Measurements from ENCODE around the gene MRC2. TPM values are rescaled to one million over a fixed set of nuclear protein-coding genes. Genes with fewer than 3 reads are reported as not detected.
A peak's percentile ranks its signal among the peaks of the same experiment; 100 is the strongest.

Gene MRC2
- total RNA-seq, 3 donors from 2014 or later (not counting 1 experiment from before 2014, with no cell fraction given), result 0.23 to 0.54 (median 0.50) TPM

DNA sequence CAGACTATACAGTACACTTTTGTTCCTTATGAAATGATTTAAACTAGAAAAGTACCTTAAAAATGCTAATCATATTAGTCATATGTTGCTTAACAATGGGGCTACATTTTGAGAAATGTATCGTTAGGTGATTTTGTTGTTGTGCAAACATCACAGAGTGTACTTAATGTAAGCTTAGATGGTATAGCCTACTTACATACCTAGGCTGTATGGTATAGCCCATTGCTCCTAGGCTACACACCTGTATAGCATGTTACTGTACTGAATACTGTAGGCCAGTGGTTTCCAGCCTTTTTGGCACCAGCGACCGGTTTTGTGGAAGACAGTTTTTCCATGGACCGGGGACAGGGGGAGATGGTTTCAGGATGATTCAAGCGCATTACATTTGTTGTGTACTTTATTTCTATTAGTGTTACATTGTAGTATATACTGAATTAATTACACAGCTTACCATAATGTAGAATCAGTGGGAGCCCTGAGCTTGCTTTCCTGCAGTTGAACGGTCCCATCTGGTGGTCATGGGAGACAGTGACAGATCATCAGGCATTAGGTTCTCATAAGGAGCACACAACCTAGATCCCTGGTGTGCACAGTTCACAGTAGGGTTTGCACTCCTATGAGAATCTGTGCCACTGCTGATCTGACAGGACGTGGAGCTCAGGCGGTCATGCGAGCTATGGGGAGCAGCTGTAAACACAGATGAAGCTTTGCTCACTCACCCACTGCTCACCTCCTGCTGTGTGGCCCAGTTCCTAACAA is 35.0 kb upstream of the MRC2 start:
- Histone ChIP-seq H3K27ac (ENCODE audit: low read length) (no peak overlapping the region), H3K9me3 (ENCODE audit: control insufficient read depth, insufficient read depth, low read length) (no peaks in the 10 kb centered on the region), H3K27me3 (ENCODE audit: control insufficient read depth, insufficient read depth, low read length) (no peaks in the 10 kb centered on the region), H3K4me3 (ENCODE audit: low read length) (no peak overlapping the region), H3K4me1 (ENCODE audit: control insufficient read depth, insufficient read depth, low read length) (no peaks in the 10 kb centered on the region), H3K36me3 (ENCODE audit: control insufficient read depth, insufficient read depth, low read length) (peaks cover 38% of the 10 kb centered on the region)
- Mint-ChIP-seq H3K4me3 (no peak overlapping the region), H3K27me3 (ENCODE audit: low read depth in 2 of 2) (no peaks in the 10 kb centered on the region), H3K27ac (no peak overlapping the region), H3K36me3 (peaks cover 16% of the 10 kb centered on the region), H3K4me1 (peaks cover 0 to 5% of the 10 kb centered on the region in 2 donors), H3K9me3 (no peaks in the 10 kb centered on the region)
- DNase-seq (no peak), ATAC-seq (peak in 1 of 3 donors; percentile 30)
- intact Hi-C loops (cut with micrococcal nuclease), result no loop called here
- TF ChIP-seq, protein P1, sequence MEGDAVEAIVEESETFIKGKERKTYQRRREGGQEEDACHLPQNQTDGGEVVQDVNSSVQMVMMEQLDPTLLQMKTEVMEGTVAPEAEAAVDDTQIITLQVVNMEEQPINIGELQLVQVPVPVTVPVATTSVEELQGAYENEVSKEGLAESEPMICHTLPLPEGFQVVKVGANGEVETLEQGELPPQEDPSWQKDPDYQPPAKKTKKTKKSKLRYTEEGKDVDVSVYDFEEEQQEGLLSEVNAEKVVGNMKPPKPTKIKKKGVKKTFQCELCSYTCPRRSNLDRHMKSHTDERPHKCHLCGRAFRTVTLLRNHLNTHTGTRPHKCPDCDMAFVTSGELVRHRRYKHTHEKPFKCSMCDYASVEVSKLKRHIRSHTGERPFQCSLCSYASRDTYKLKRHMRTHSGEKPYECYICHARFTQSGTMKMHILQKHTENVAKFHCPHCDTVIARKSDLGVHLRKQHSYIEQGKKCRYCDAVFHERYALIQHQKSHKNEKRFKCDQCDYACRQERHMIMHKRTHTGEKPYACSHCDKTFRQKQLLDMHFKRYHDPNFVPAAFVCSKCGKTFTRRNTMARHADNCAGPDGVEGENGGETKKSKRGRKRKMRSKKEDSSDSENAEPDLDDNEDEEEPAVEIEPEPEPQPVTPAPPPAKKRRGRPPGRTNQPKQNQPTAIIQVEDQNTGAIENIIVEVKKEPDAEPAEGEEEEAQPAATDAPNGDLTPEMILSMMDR (IDR thresholded peaks at IDR 0.05), result no peak
- WGBS (ENCODE audit: insufficient coverage), result 96% methylated on average over 7 of the region's 9 CpGs

DNA sequence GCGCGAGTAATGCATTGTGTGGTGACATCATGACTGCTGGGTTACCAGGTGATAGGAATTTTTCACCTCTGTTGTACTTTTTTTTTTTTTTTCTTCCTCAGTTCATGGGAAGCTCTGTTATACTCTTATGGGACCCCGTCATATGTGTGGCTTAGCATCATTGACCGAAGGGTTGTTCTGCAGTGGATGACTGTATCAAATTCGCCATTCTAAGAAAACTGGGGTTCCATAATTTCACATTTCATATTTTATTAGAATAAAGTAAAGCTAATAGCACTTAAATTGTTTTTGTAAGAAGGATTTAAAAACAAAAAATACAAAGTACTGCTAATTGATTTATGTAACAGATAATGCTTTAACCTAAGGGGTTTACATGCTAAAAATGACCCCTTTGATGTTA is 32.0 kb upstream of the MRC2 start:
- no peaks in the 10 kb centered on the region for H3K9me3 Mint-ChIP-seq
- 93% methylated on average over 4 of the region's 5 CpGs for WGBS (ENCODE audit: insufficient coverage)
- H3K27me3 Mint-ChIP-seq (ENCODE audit: low read depth in 2 of 2), result no peaks in the 10 kb centered on the region
- Histone ChIP-seq H3K4me1 (ENCODE audit: control insufficient read depth, insufficient read depth, low read length) (no peaks in the 10 kb centered on the region), H3K27ac (ENCODE audit: low read length) (no peak overlapping the region), H3K9me3 (ENCODE audit: control insufficient read depth, insufficient read depth, low read length) (no peaks in the 10 kb centered on the region), H3K27me3 (ENCODE audit: control insufficient read depth, insufficient read depth, low read length) (no peaks in the 10 kb centered on the region), H3K4me3 (ENCODE audit: low read length) (no peak overlapping the region), H3K36me3 (ENCODE audit: control insufficient read depth, insufficient read depth, low read length) (peaks cover 43% of the 10 kb centered on the region)
- no peak overlapping the region for H3K27ac Mint-ChIP-seq
- DNase-seq (no peak), ATAC-seq (no peak)
- H3K36me3 Mint-ChIP-seq, result peaks cover 28% of the 10 kb centered on the region
- H3K4me3 Mint-ChIP-seq, result no peak overlapping the region
- intact Hi-C loops (cut with micrococcal nuclease), result no loop called here
- TF ChIP-seq, protein P1 (IDR thresholded peaks at IDR 0.05), result no peak
- no peaks in the 10 kb centered on the region for H3K4me1 Mint-ChIP-seq

DNA sequence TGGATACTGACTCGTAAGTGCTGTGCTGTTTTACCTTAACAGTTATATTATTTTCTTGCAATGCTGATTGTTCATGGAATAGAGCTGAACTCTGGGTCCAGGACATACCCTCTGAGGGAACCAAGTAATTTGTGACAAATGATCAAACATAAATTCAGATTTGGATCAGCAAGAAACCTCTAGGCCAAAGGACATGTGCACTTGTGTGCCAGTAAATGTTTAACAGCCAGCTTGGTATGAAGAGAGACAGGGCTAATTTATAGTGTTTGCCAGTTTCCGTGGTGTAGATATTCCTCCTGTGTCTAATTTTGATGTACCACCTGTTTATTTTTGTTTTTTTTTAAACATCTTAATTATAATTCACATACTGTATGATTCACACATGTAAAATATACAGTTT is 30.8 kb upstream of the MRC2 start:
- no peak for ATAC-seq
- intact Hi-C loops (cut with micrococcal nuclease), result no loop called here
- H3K4me3 Mint-ChIP-seq, result no peak overlapping the region
- H3K4me1 Mint-ChIP-seq, result no peaks in the 10 kb centered on the region
- H3K27me3 Mint-ChIP-seq (ENCODE audit: low read depth in 2 of 2), result no peaks in the 10 kb centered on the region
- no peaks in the 10 kb centered on the region for H3K27me3 ChIP-seq (ENCODE audit: control insufficient read depth, insufficient read depth, low read length)
- DNase-seq, result no peak
- H3K27ac ChIP-seq (ENCODE audit: low read length), result no peak overlapping the region
- H3K36me3 Mint-ChIP-seq, result peaks cover 32% of the 10 kb centered on the region
- H3K27ac Mint-ChIP-seq, result no peak overlapping the region
- H3K9me3 ChIP-seq (ENCODE audit: control insufficient read depth, insufficient read depth, low read length), result no peaks in the 10 kb centered on the region
- no peak overlapping the region for H3K4me3 ChIP-seq (ENCODE audit: low read length)
- WGBS (ENCODE audit: insufficient coverage), result 100% methylated on average over 2 of the region's 2 CpGs
- peaks cover 51% of the 10 kb centered on the region for H3K36me3 ChIP-seq (ENCODE audit: control insufficient read depth, insufficient read depth, low read length)
- H3K9me3 Mint-ChIP-seq, result no peaks in the 10 kb centered on the region
- TF ChIP-seq, protein P1 (IDR thresholded peaks at IDR 0.05), result no peak
- no peaks in the 10 kb centered on the region for H3K4me1 ChIP-seq (ENCODE audit: control insufficient read depth, insufficient read depth, low read length)

DNA sequence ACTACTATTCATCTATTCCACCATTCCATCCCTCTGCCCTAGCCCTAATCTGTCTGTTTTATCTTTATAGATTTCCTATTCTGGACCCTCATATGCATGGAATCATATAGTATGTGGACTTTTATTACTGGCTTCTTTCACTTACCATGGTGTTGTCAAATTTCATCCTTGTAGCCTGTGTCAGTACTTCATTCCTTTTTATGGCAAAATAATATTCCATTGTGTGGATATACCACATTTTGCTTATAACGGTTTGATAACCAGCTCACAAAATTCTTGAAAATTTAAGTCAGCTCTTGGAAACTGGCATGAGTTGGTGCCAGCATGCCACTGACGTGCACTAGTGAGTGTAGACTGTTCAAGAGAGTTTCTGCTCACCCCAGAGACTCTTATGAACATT is 30.3 kb upstream of the MRC2 start:
- Histone ChIP-seq H3K4me3 (ENCODE audit: low read length) (no peak overlapping the region), H3K9me3 (ENCODE audit: control insufficient read depth, insufficient read depth, low read length) (no peaks in the 10 kb centered on the region), H3K4me1 (ENCODE audit: control insufficient read depth, insufficient read depth, low read length) (no peaks in the 10 kb centered on the region), H3K27ac (ENCODE audit: low read length) (no peak overlapping the region), H3K27me3 (ENCODE audit: control insufficient read depth, insufficient read depth, low read length) (no peaks in the 10 kb centered on the region), H3K36me3 (ENCODE audit: control insufficient read depth, insufficient read depth, low read length) (peaks cover 53% of the 10 kb centered on the region)
- no peaks in the 10 kb centered on the region for H3K4me1 Mint-ChIP-seq
- no peaks in the 10 kb centered on the region for H3K27me3 Mint-ChIP-seq (ENCODE audit: low read depth in 2 of 2)
- H3K36me3 Mint-ChIP-seq, result peaks cover 32% of the 10 kb centered on the region
- intact Hi-C loops (cut with micrococcal nuclease), result no loop called here
- H3K9me3 Mint-ChIP-seq, result no peaks in the 10 kb centered on the region
- H3K27ac Mint-ChIP-seq, result no peak overlapping the region
- DNase-seq (no peak), ATAC-seq (no peak)
- TF ChIP-seq, protein P1 (IDR thresholded peaks at IDR 0.05), result no peak
- H3K4me3 Mint-ChIP-seq, result no peak overlapping the region
- 97% methylated on average over 2 of the region's 2 CpGs for WGBS (ENCODE audit: insufficient coverage)

Data from natural killer cell (primary cell).